GM21786 (cell line): ENCODE measurements around the gene NCDN.

Experiments used
- ATAC-seq: cut with Tn5 transposase; IDR thresholded peaks from one replicate; pipeline ENCODE4 v1.9.1; 2021; ENCODE audit not compliant: unreplicated experiment

NCDN gene

GRCh38 chr1:35589516-35590427, 32.2 kb downstream of the NCDN start:
- ATAC-seq, result no peak

- no peak for ATAC-seq
Measured at GRCh38 chr1:35590476-35591040, 33.0 kb downstream of the NCDN start.

- no peak for ATAC-seq
Measured at GRCh38 chr1:35591211-35591610, 33.6 kb downstream of the NCDN start.

- no peak for ATAC-seq
Measured at GRCh38 chr1:35592991-35593769, 35.6 kb downstream of the NCDN start.

- no peak for ATAC-seq
Measured at GRCh38 chr1:35594005-35594760, 36.6 kb downstream of the NCDN start.

GRCh38 chr1:35595684-35596083, 38.1 kb downstream of the NCDN start:
- no peak for ATAC-seq

GRCh38 chr1:35597870-35598269, 40.3 kb downstream of the NCDN start:
- ATAC-seq, result no peak

- no peak for ATAC-seq
Measured at GRCh38 chr1:35598895-35599294, 41.3 kb downstream of the NCDN start.

GRCh38 chr1:35599411-35599810, 41.8 kb downstream of the NCDN start:
- ATAC-seq, result no peak

- ATAC-seq, result no peak
Measured at GRCh38 chr1:35600593-35600992, 43.0 kb downstream of the NCDN start.

GRCh38 chr1:35603468-35603867, 45.9 kb downstream of the NCDN start:
- no peak for ATAC-seq

- ATAC-seq, result no peak
Measured at GRCh38 chr1:35603941-35604340, 46.3 kb downstream of the NCDN start.

- no peak for ATAC-seq
Measured at GRCh38 chr1:35605071-35605866, 47.7 kb downstream of the NCDN start.

- no peak for ATAC-seq
Measured at GRCh38 chr1:35605867-35606182, 48.2 kb downstream of the NCDN start.

- no peak for ATAC-seq
Measured at GRCh38 chr1:35611655-35612054, 54.1 kb downstream of the NCDN start.

- ATAC-seq, result no peak
Measured at GRCh38 chr1:35615440-35615839, 57.8 kb downstream of the NCDN start.
